ENCODE data around the gene MLLT1.

- TF ChIP-seq CTCF (IDR thresholded peaks at IDR 0.05) (no peak), EZH2 (IDR thresholded peaks at IDR 0.05; ENCODE audit: borderline replicate concordance, insufficient read depth, low read depth, low read length, poor library complexity, severe bottlenecking) (no peak)
Measured at GRCh38 chr19:6233056-6233826, 46.5 kb downstream of the MLLT1 start.

All from B cell (primary cell).